ENCODE data around the gene SH3PXD2B. TPM values are rescaled to one million over a fixed set of nuclear protein-coding genes. Genes with fewer than 3 reads are reported as not detected.
A peak's percentile ranks its signal among the peaks of the same experiment; 100 is the strongest.

SH3PXD2B gene
- total and polyA plus RNA-seq, 2 of the 13 experiments (the other 11 are each of a cell fraction or from before 2014, with no cell fraction given): 3.4 to 4.6 TPM

DNA sequence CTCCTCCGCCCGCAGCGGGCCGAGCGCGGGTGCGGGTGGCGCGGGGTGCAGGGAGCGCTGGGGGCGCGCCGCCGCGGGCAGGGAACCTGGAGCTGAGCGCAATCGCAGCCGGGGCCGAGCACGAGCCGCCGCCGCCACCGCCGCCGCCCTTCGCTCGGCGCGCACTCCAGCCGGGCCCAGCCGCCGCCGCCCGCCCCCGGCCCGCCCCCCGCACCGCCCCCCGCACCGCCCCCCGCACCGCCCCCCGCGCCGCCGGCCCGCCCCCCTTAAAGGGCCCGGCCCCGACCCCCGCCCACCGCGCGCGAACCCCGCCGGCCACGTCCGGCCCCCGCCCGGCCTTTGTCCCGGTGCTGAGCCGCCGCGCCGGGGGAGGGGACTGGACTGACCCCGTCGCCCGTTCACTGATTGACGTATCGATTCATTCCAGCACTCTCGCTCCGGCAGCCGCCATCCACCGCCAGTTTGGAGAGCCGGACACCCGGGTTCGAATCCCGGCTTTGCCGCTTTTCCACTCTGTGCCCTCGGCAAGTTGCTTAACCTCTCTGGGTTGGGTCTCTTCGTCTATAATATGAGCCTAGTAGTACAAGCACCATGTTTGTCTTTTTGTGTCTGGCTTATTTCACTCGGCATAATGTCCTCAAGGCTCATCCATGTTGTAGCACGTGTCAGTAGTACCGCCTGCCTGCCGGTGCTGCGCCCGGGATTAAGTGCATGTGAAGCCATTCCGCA is at the start of gene SH3PXD2B (continued):
- TF ChIP-seq ATRX (CRISPR knock-in tag; IDR thresholded peaks at IDR 0.05; ENCODE audit: borderline replicate concordance): no peak
- no peak for TF ChIP-seq EED (CRISPR knock-in tag; IDR thresholded peaks at IDR 0.05)
- TF ChIP-seq, protein P1, sequence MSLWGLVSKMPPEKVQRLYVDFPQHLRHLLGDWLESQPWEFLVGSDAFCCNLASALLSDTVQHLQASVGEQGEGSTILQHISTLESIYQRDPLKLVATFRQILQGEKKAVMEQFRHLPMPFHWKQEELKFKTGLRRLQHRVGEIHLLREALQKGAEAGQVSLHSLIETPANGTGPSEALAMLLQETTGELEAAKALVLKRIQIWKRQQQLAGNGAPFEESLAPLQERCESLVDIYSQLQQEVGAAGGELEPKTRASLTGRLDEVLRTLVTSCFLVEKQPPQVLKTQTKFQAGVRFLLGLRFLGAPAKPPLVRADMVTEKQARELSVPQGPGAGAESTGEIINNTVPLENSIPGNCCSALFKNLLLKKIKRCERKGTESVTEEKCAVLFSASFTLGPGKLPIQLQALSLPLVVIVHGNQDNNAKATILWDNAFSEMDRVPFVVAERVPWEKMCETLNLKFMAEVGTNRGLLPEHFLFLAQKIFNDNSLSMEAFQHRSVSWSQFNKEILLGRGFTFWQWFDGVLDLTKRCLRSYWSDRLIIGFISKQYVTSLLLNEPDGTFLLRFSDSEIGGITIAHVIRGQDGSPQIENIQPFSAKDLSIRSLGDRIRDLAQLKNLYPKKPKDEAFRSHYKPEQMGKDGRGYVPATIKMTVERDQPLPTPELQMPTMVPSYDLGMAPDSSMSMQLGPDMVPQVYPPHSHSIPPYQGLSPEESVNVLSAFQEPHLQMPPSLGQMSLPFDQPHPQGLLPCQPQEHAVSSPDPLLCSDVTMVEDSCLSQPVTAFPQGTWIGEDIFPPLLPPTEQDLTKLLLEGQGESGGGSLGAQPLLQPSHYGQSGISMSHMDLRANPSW (CRISPR knock-in tag; IDR thresholded peaks at IDR 0.05; ENCODE audit: borderline replicate concordance): no peak
- peak; percentile 12 for TF ChIP-seq MYC (CRISPR knock-in tag; IDR thresholded peaks at IDR 0.05; ENCODE audit: borderline replicate concordance)
- TF ChIP-seq ZNF160 (CRISPR knock-in tag; IDR thresholded peaks at IDR 0.05): no peak
- 0 out of 2 replicates have a peak, but pooled peaks have one; percentile 37 for TF ChIP-seq ZBTB7B (CRISPR knock-in tag; IDR thresholded peaks at IDR 0.05)
- TF ChIP-seq, protein P2, sequence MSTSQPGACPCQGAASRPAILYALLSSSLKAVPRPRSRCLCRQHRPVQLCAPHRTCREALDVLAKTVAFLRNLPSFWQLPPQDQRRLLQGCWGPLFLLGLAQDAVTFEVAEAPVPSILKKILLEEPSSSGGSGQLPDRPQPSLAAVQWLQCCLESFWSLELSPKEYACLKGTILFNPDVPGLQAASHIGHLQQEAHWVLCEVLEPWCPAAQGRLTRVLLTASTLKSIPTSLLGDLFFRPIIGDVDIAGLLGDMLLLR (CRISPR knock-in tag; IDR thresholded peaks at IDR 0.05): no peak
- TF ChIP-seq ZNF563 (CRISPR knock-in tag; IDR thresholded peaks at IDR 0.05): no peak
- TF ChIP-seq, protein P3, sequence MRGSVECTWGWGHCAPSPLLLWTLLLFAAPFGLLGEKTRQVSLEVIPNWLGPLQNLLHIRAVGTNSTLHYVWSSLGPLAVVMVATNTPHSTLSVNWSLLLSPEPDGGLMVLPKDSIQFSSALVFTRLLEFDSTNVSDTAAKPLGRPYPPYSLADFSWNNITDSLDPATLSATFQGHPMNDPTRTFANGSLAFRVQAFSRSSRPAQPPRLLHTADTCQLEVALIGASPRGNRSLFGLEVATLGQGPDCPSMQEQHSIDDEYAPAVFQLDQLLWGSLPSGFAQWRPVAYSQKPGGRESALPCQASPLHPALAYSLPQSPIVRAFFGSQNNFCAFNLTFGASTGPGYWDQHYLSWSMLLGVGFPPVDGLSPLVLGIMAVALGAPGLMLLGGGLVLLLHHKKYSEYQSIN (CRISPR knock-in tag; IDR thresholded peaks at IDR 0.05; ENCODE audit: borderline replicate concordance): no peak
- TF ChIP-seq, protein P4, sequence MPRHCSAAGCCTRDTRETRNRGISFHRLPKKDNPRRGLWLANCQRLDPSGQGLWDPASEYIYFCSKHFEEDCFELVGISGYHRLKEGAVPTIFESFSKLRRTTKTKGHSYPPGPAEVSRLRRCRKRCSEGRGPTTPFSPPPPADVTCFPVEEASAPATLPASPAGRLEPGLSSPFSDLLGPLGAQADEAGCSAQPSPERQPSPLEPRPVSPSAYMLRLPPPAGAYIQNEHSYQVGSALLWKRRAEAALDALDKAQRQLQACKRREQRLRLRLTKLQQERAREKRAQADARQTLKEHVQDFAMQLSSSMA (CRISPR knock-in tag; IDR thresholded peaks at IDR 0.05): no peak
- no peak for TF ChIP-seq ZNF292 (CRISPR knock-in tag; IDR thresholded peaks at IDR 0.05; ENCODE audit: borderline replicate concordance, low read depth)
- TF ChIP-seq, protein P5, sequence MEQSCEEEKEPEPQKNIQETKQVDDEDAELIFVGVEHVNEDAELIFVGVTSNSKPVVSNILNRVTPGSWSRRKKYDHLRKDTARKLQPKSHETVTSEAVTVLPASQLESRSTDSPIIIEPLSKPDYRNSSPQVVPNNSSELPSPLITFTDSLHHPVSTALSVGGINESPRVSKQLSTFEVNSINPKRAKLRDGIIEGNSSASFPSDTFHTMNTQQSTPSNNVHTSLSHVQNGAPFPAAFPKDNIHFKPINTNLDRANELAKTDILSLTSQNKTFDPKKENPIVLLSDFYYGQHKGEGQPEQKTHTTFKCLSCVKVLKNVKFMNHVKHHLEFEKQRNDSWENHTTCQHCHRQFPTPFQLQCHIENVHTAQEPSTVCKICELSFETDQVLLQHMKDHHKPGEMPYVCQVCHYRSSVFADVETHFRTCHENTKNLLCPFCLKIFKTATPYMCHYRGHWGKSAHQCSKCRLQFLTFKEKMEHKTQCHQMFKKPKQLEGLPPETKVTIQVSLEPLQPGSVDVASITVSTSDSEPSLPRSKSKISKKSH (CRISPR knock-in tag; IDR thresholded peaks at IDR 0.05; ENCODE audit: borderline replicate concordance): no peak
- TF ChIP-seq RFX1 (IDR thresholded peaks at IDR 0.05): no peak
- TF ChIP-seq, protein P6, sequence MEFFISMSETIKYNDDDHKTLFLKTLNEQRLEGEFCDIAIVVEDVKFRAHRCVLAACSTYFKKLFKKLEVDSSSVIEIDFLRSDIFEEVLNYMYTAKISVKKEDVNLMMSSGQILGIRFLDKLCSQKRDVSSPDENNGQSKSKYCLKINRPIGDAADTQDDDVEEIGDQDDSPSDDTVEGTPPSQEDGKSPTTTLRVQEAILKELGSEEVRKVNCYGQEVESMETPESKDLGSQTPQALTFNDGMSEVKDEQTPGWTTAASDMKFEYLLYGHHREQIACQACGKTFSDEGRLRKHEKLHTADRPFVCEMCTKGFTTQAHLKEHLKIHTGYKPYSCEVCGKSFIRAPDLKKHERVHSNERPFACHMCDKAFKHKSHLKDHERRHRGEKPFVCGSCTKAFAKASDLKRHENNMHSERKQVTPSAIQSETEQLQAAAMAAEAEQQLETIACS (CRISPR knock-in tag; IDR thresholded peaks at IDR 0.05): peak; percentile 66
- TF ChIP-seq CENPT (CRISPR knock-in tag; IDR thresholded peaks at IDR 0.05; ENCODE audit: low read depth): no peak
- no peak for TF ChIP-seq NRL (CRISPR knock-in tag; IDR thresholded peaks at IDR 0.05; ENCODE audit: borderline replicate concordance)
- TF ChIP-seq GATAD2A (CRISPR knock-in tag; IDR thresholded peaks at IDR 0.05): no peak
- TF ChIP-seq MIXL1 (CRISPR knock-in tag; IDR thresholded peaks at IDR 0.05): no peak
- TF ChIP-seq ZNF562 (CRISPR knock-in tag; IDR thresholded peaks at IDR 0.05; ENCODE audit: borderline replicate concordance): no peak
- no peak for TF ChIP-seq ZNF20 (CRISPR knock-in tag; IDR thresholded peaks at IDR 0.05)
- no peak for TF ChIP-seq STAG1 (CRISPR knock-in tag; IDR thresholded peaks at IDR 0.05)
- no peak for TF ChIP-seq IRX3 (CRISPR knock-in tag; IDR thresholded peaks at IDR 0.05; ENCODE audit: borderline replicate concordance, low read depth)
